HepG2 (cell line): ENCODE measurements around the gene DCT. TPM values are rescaled to one million over a fixed set of nuclear protein-coding genes. Genes with fewer than 3 reads are reported as not detected.

ENCODE experiments used
- ATAC-seq: fragments of 200-7000 bp; cut with Tn5 transposase; 3 replicates; pipeline ENCODE4 v1.9.1; 2020; ENCODE audit warnings: mild to moderate bottlenecking, moderate library complexity
- BruUV-seq: library from RNA; stranded (reverse); fragments of 400-500 nt; replicated peaks from 2 replicates; lab custom pipeline; 2021; lab: Mats Ljungman, UMichigan
- CTCF ChIA-PET: fragments of 300-600 bp; formaldehyde crosslinking; extraction: SDS; loops from one replicate; lab custom pipeline; 2021; ENCODE audit warnings: low total read pairs, inconsistent platforms, low intra/inter-chr PET ratio; lab: Yijun Ruan, JAX
- POLR2A ChIA-PET: fragments of 350-600 bp; sonication (Branson Sonifier 250); formaldehyde crosslinking; loops from one replicate; lab custom pipeline; 2020; ENCODE audit warnings: antibody characterized with exemption, inconsistent platforms; lab: Yijun Ruan, JAX
- DNase-seq: peaks from one replicate; pipeline ENCODE4 v3.0.0-alpha.2; 2015; ENCODE audit warnings: low spot score
- FAIRE-seq: peaks from 3 replicates; lab custom pipeline; 2011; peaks lifted over from hg19 to GRCh38; lab: Jason Lieb, UNC
- H2AFZ ChIP-seq: one replicate; pipeline ENCODE4 v1.6.1; 2011; ENCODE audit warnings: low read length, inconsistent platforms
- H3K27ac ChIP-seq: fragments of 300-600 bp; 3 replicates; pipeline ENCODE4 v1.8.0; 2011; ENCODE audit warnings: mixed run types, mild to moderate bottlenecking, mixed read lengths, low read length, inconsistent platforms; ENCODE audit not compliant: insufficient read depth; ENCODE audit errors: extremely low read length
- H3K27me3 ChIP-seq, 2 experiments: fragments of 200-600 bp in 1 of 2; 2 replicates in 1 of 2; 3 replicates in 1 of 2; pipeline versions ENCODE4 v1.6.0 to v1.8.0; 2011; ENCODE audit warnings: low read length in 2 of 2, mild to moderate bottlenecking in 2 of 2, moderate library complexity in 2 of 2, inconsistent platforms in 1 of 2; ENCODE audit not compliant: insufficient read depth in 2 of 2, control insufficient read depth in 1 of 2
- H3K36me3 ChIP-seq, 2 experiments: fragments of 200-600 bp in 1 of 2; replicated peaks in 1 of 2; 2 replicates in 1 of 2; 3 replicates in 1 of 2; pipeline versions ENCODE4 v1.5.1 to v1.8.0; 2011; ENCODE audit warnings: low read length in 2 of 2, inconsistent platforms in 1 of 2; ENCODE audit not compliant: insufficient read depth in 2 of 2, control insufficient read depth in 1 of 2
- H3K4me1 ChIP-seq: 2 replicates; pipeline ENCODE4 v1.5.1; 2012; ENCODE audit warnings: low read length, inconsistent platforms; ENCODE audit not compliant: insufficient read depth
- H3K4me2 ChIP-seq: 2 replicates; pipeline ENCODE4 v1.6.0; 2011; ENCODE audit warnings: low read depth, low read length, inconsistent platforms
- H3K4me3 ChIP-seq, 3 experiments: fragments of 200-600 bp in 1 of 3; sonication (generic), shearing (Covaris generic) in 1 of 3; replicated peaks in 1 of 3; 2 replicates each; pipeline ENCODE4 v1.5.1; 2011 to 2016; ENCODE audit warnings: low read length in 3 of 3, inconsistent platforms in 2 of 3, low read depth in 2 of 3, mild to moderate bottlenecking in 2 of 3, control low read depth in 1 of 3, mixed read lengths in 1 of 3; ENCODE audit not compliant: insufficient read depth in 1 of 3
- H3K79me2 ChIP-seq: one replicate; pipeline ENCODE4 v1.6.1; 2011; ENCODE audit warnings: low read length, inconsistent platforms; ENCODE audit not compliant: insufficient read depth
- H3K9ac ChIP-seq: 2 replicates; pipeline ENCODE4 v1.6.0; 2011; ENCODE audit warnings: mild to moderate bottlenecking, low read depth, low read length, inconsistent platforms; ENCODE audit not compliant: insufficient read depth
- H3K9me3 ChIP-seq: 2 replicates; pipeline ENCODE4 v1.5.1; 2012; ENCODE audit warnings: mild to moderate bottlenecking, low read length
- H4K20me1 ChIP-seq: 2 replicates; pipeline ENCODE4 v1.6.0; 2011; ENCODE audit warnings: inconsistent platforms, mild to moderate bottlenecking, low read length, moderate library complexity; ENCODE audit not compliant: insufficient read depth
- ASH2L ChIP-seq: fragments of 300-600, 200-600 bp; sonication (generic); IDR thresholded peaks from 2 replicates; pipeline ENCODE4 v1.7.0; 2017; ENCODE audit warnings: low read depth, mild to moderate bottlenecking, moderate library complexity, mixed read lengths, low read length; ENCODE audit not compliant: insufficient read length
- EP300 ChIP-seq, 3 experiments: sonication (generic) in 1 of 3; formaldehyde crosslinking in 1 of 3; IDR thresholded peaks; 2 replicates each; pipeline versions ENCODE4 v1.5.1 to v1.6.1; 2011 to 2020; ENCODE audit warnings: low read depth in 2 of 3, low read length in 2 of 3, borderline replicate concordance in 1 of 3, improper control_type of control experiment in 1 of 3, mild to moderate bottlenecking in 1 of 3, missing genetic modification reagents in 1 of 3, moderate library complexity in 1 of 3
- ESRRA ChIP-seq: sonication (generic); formaldehyde crosslinking; IDR thresholded peaks from 2 replicates; pipeline ENCODE4 v1.5.1; 2020; ENCODE audit warnings: mild to moderate bottlenecking, low read depth, missing genetic modification reagents
- GABPA ChIP-seq, 2 experiments: IDR thresholded peaks; 2 replicates each; pipeline ENCODE4 v1.6.1; 2011 to 2016; ENCODE audit warnings: low read depth in 2 of 2, low read length in 1 of 2, missing biosample characterization in 1 of 2, missing genetic modification characterization in 1 of 2
- GLI4 ChIP-seq: sonication (generic); formaldehyde crosslinking; IDR thresholded peaks from 2 replicates; pipeline ENCODE4 v1.5.1; 2020; ENCODE audit warnings: missing genetic modification reagents, mild to moderate bottlenecking, moderate library complexity, borderline replicate concordance
- KAT7 ChIP-seq: IDR thresholded peaks from 2 replicates; pipeline ENCODE4 v1.6.1; 2018; ENCODE audit warnings: borderline replicate concordance, missing compliant biosample characterization
- MTF1 ChIP-seq: sonication (generic); formaldehyde crosslinking; IDR thresholded peaks from 2 replicates; pipeline ENCODE4 v1.5.0; 2020; ENCODE audit warnings: missing genetic modification reagents
- SKI ChIP-seq: fragments of 450-650 bp; IDR thresholded peaks from one replicate; pipeline ENCODE4 v1.6.1; 2018; ENCODE audit warnings: mild to moderate bottlenecking; ENCODE audit not compliant: partially characterized antibody
- ZFY ChIP-seq: sonication (generic); formaldehyde crosslinking; IDR thresholded peaks from 2 replicates; pipeline ENCODE4 v1.4.0; 2020; ENCODE audit warnings: missing genetic modification reagents
- ZNF569 ChIP-seq: sonication (generic); formaldehyde crosslinking; IDR thresholded peaks from 2 replicates; pipeline ENCODE4 v1.5.0; 2020; ENCODE audit warnings: mild to moderate bottlenecking, missing genetic modification reagents, moderate library complexity, borderline replicate concordance
- ZNF7 ChIP-seq: IDR thresholded peaks from 2 replicates; pipeline ENCODE4 v1.6.1; 2016; ENCODE audit warnings: missing biosample characterization, missing genetic modification reagents
- ZNF768 ChIP-seq: sonication (generic); formaldehyde crosslinking; IDR thresholded peaks from 2 replicates; pipeline ENCODE4 v1.4.0; 2020; ENCODE audit warnings: missing genetic modification reagents
- WGBS: methylation state at CpG from one replicate; pipeline ENCODE4 v1.1.6; 2017; ENCODE audit warnings: low lambda C conversion rate; 5-methylcytosine and 5-hydroxymethylcytosine counted together
- in situ Hi-C: cut with HindIII; loops from 2 replicates; pipeline ENCODE4 v1.10.0; 2017; ENCODE audit warnings: low pct_unique_long_range_greater_than_20kb; ENCODE audit not compliant: extremely low pct_ligation_motif_present
- intact Hi-C: fragments of 100-400 bp; cut with micrococcal nuclease; formaldehyde crosslinking; loops from one replicate; pipeline ENCODE4 v1.10.0; 2022; ENCODE audit not compliant: unreplicated experiment
- polyA plus RNA-seq, 8 experiments: library from polyadenylated mRNA; depleted of rRNA in 3 of 8; stranded (reverse) in 7 of 8; unstranded in 1 of 8; fragments of >200 nt; fragmentation: Illumina TruSeq in 4 of 8; extraction: Trizol in 4 of 8; gene quantifications; 2 replicates each; pipeline versions ENCODE4 v1.2.1 to v1.2.3, GENCODE V29; 2011 to 2016; ENCODE audit warnings: low read depth in 4 of 8, missing spikeins in 1 of 8, mixed read lengths in 1 of 8; ENCODE audit not compliant: insufficient read depth in 1 of 8
- total RNA-seq, 5 experiments: library from RNA; depleted of rRNA; stranded (reverse); fragments of >200 nt; fragmentation: Illumina TruSeq; extraction: Trizol; gene quantifications; 2 replicates each; pipeline ENCODE4 v1.2.3, GENCODE V29; 2016; ENCODE audit warnings: low read depth in 1 of 5
- TF ChIP-seq, protein P1 (sequence below): sonication (generic); formaldehyde crosslinking; IDR thresholded peaks from 2 replicates; pipeline ENCODE4 v1.4.0; 2020; ENCODE audit warnings: mild to moderate bottlenecking, missing genetic modification reagents
- TF ChIP-seq, protein P2 (sequence below): sonication (generic); formaldehyde crosslinking; IDR thresholded peaks from 2 replicates; pipeline ENCODE4 v1.5.0; 2020; ENCODE audit warnings: missing genetic modification reagents, mild to moderate bottlenecking, borderline replicate concordance

Gene DCT
- total and polyA plus RNA-seq, 2 of the 13 experiments (the other 11 are each of a cell fraction or from before 2014, with no cell fraction given) = not detected

DNA sequence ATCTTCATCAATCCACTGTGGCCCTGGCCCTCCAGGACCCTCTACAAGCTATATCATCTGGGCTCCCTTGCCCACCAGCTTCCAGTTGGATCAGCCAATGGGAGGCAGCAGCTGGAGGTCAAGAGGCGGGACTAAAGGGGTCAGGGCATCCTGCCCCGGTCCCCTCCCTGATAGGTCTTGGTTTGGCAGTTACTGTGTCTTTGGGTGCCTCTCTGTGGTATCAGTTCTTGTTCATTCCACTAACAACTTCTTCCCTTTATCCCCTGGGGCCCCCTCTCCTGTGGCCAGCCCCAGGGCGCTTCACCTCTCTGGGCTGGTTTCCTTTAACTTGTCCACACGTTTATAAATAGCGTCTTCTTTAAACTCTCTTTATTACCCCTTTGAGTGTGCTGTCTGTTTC lies 83.6 kb downstream of the DCT start:
- Histone ChIP-seq H3K9me3 (no peaks in the 10 kb centered on the region), H4K20me1 (no peaks in the 10 kb centered on the region), H3K79me2 (no peaks in the 10 kb centered on the region), H3K4me1 (no peaks in the 10 kb centered on the region), H3K9ac (no peak overlapping the region), H2AFZ (no peak overlapping the region), H3K36me3 (peaks cover 0 to 3% of the 10 kb centered on the region in 2 experiments; a peak in 1 of 5 replicates), H3K27ac (no peak overlapping the region), H3K4me2 (no peak overlapping the region), H3K27me3 (no peaks in the 10 kb centered on the region; a peak in 1 of 5 replicates), H3K4me3 (no peak overlapping the region)
- in situ Hi-C loops = no loop called here
- FAIRE-seq (no peak), ATAC-seq (no peak), DNase-seq (no peak)
- ChIA-PET POLR2A (no interaction called here), CTCF (no interaction called here)
- 92% methylated on average over 4 of the region's 5 CpGs for WGBS
- intact Hi-C loops = no loop called here
- BruUV-seq = no TSS peak
- TF ChIP-seq ZNF569 (no peak), ESRRA (CRISPR knock-in tag) (no peak), KAT7 (CRISPR knock-in tag) (no peak), EP300 (IDR thresholded peaks at IDR 0.05; ENCODE audit: low read depth in 2 of 2, low read length in 2 of 2) (no peak), EP300 (CRISPR knock-in tag; IDR thresholded peaks at IDR 0.05; ENCODE audit: borderline replicate concordance) (no peak), MTF1 (no peak), ZFY (no peak), ZNF7 (CRISPR knock-in tag) (no peak), ASH2L (no peak), SKI (no peak), ZNF768 (CRISPR knock-in tag) (no peak), GLI4 (no peak), GABPA (IDR thresholded peaks at IDR 0.05; ENCODE audit: low read depth, low read length) (no peak), GABPA (CRISPR knock-in tag; IDR thresholded peaks at IDR 0.05; ENCODE audit: low read depth) (no peak)
- TF ChIP-seq, protein P1, sequence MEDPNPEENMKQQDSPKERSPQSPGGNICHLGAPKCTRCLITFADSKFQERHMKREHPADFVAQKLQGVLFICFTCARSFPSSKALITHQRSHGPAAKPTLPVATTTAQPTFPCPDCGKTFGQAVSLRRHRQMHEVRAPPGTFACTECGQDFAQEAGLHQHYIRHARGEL (CRISPR knock-in tag) = no peak
- TF ChIP-seq, protein P2, sequence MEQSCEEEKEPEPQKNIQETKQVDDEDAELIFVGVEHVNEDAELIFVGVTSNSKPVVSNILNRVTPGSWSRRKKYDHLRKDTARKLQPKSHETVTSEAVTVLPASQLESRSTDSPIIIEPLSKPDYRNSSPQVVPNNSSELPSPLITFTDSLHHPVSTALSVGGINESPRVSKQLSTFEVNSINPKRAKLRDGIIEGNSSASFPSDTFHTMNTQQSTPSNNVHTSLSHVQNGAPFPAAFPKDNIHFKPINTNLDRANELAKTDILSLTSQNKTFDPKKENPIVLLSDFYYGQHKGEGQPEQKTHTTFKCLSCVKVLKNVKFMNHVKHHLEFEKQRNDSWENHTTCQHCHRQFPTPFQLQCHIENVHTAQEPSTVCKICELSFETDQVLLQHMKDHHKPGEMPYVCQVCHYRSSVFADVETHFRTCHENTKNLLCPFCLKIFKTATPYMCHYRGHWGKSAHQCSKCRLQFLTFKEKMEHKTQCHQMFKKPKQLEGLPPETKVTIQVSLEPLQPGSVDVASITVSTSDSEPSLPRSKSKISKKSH = no peak
